PC-3 (cell line): Measurements from ENCODE around the gene MXI1.

Experiments used
- CTCF ChIP-seq: fragments of 300-600 bp; sonication (generic); conservative IDR thresholded peaks from 2 replicates; pipeline ENCODE4 v1.5.1; 2017; ENCODE audit warnings: antibody characterized with exemption, low read depth, mild to moderate bottlenecking, low read length
- EZH2 ChIP-seq: fragments of 300-600 bp; sonication (generic); IDR thresholded peaks from one replicate; pipeline ENCODE4 v1.6.1; 2017; ENCODE audit warnings: antibody characterized with exemption, mild to moderate bottlenecking, low read length; ENCODE audit not compliant: unreplicated experiment
- EZH2phosphoT487 ChIP-seq: fragments of 300-600 bp; sonication (generic); IDR thresholded peaks from 2 replicates; pipeline ENCODE4 v1.6.1; 2018; ENCODE audit warnings: mild to moderate bottlenecking, antibody characterized with exemption, low read length, borderline replicate concordance

- no peak for TF ChIP-seq CTCF
- TF ChIP-seq EZH2 = no peak
- TF ChIP-seq EZH2phosphoT487 = no peak
Measured at GRCh38 chr10:110260746-110261477, 53.5 kb downstream of the MXI1 start.
